Panc1 (cell line): Measurements from ENCODE around the gene TSPAN15. TPM values are rescaled to one million over a fixed set of nuclear protein-coding genes. Genes with fewer than 3 reads are reported as not detected.

Experiments
- ATAC-seq: fragments of 200-7000 bp; cut with Tn5 transposase; 2 replicates; pipeline ENCODE4 v1.9.1; 2020; ENCODE audit warnings: mild to moderate bottlenecking, moderate library complexity
- BruUV-seq: library from RNA; stranded (reverse); fragments of 400-500 nt; replicated peaks from 2 replicates; lab custom pipeline; 2021; lab: Mats Ljungman, UMichigan
- CTCF ChIA-PET: fragments of 300-600 bp; sonication (Branson Sonifier 250); formaldehyde crosslinking; loops from one replicate; lab custom pipeline; 2022; ENCODE audit warnings: antibody characterized with exemption; lab: Charles Lee
- POLR2A ChIA-PET: fragments of 300-600 bp; sonication (Branson Sonifier 250); formaldehyde crosslinking; loops from one replicate; lab custom pipeline; 2022; ENCODE audit warnings: antibody characterized with exemption; lab: Charles Lee
- DNase-seq: peaks from one replicate; pipeline ENCODE4 v3.0.0-alpha.2; 2010; ENCODE audit warnings: low read depth, low spot score
- H3K27ac ChIP-seq: 2 replicates; pipeline ENCODE4 v1.5.1; 2011; ENCODE audit warnings: mild to moderate bottlenecking, low read length, inconsistent platforms
- H3K27me3 ChIP-seq: fragments of 200-500 bp; sonication (Bioruptor generic); 2 replicates; pipeline ENCODE4 v1.6.0; 2014; ENCODE audit warnings: low read length, inconsistent platforms; ENCODE audit not compliant: control insufficient read depth, insufficient read depth
- H3K36me3 ChIP-seq: fragments of 200-500 bp; sonication (Bioruptor generic); 2 replicates; pipeline ENCODE4 v1.5.1; 2014; ENCODE audit warnings: inconsistent platforms, mild to moderate bottlenecking, low read length, moderate library complexity; ENCODE audit not compliant: control insufficient read depth, insufficient read depth
- H3K4me1 ChIP-seq: 2 replicates; pipeline ENCODE4 v1.5.1; 2011; ENCODE audit warnings: inconsistent platforms, mild to moderate bottlenecking, low read length, moderate library complexity; ENCODE audit not compliant: control insufficient read depth, insufficient read depth
- H3K4me3 ChIP-seq, 2 experiments: 2 replicates each; pipeline ENCODE4 v1.5.1; 2011 to 2012; ENCODE audit warnings: low read depth in 2 of 2, low read length in 2 of 2, mild to moderate bottlenecking in 2 of 2, inconsistent platforms in 1 of 2, moderate library complexity in 1 of 2
- H3K9me3 ChIP-seq: fragments of 200-500 bp; sonication (Bioruptor generic); 2 replicates; pipeline ENCODE4 v1.5.1; 2014; ENCODE audit warnings: low read depth, mild to moderate bottlenecking, inconsistent platforms, low read length, moderate library complexity; ENCODE audit not compliant: control insufficient read depth, insufficient read depth
- POLR2AphosphoS5 ChIP-seq: IDR thresholded peaks from 2 replicates; pipeline ENCODE4 v1.6.1; 2012; ENCODE audit warnings: mild to moderate bottlenecking, low read depth, low read length, moderate library complexity
- SIN3A ChIP-seq: IDR thresholded peaks from 2 replicates; pipeline ENCODE4 v1.6.1; 2012; ENCODE audit warnings: low read depth, mild to moderate bottlenecking, low read length, moderate library complexity, borderline replicate concordance; ENCODE audit not compliant: insufficient read depth
- TCF7L2 ChIP-seq: IDR thresholded peaks from 2 replicates; pipeline ENCODE4 v1.6.1; 2011; ENCODE audit warnings: mild to moderate bottlenecking, low read depth, low read length, inconsistent platforms
- in situ Hi-C: cut with HindIII; loops from 2 replicates; pipeline ENCODE4 v1.10.0; 2016; ENCODE audit warnings: low sequenced_read_pairs, low pct_unique_long_range_greater_than_20kb
- intact Hi-C: fragments of 100-400 bp; cut with micrococcal nuclease; formaldehyde crosslinking; loops from one replicate; pipeline ENCODE4 v1.10.0; 2022; ENCODE audit not compliant: unreplicated experiment
- total RNA-seq: library from RNA; stranded (reverse); gene quantifications from one replicate; pipeline ENCODE4 v1.2.1, GENCODE V29; 2021; ENCODE audit not compliant: unreplicated experiment
- TF ChIP-seq, protein P1 (sequence below), 2 experiments: IDR thresholded peaks; 2 replicates each; pipeline ENCODE4 v1.6.1; 2011 to 2012; ENCODE audit warnings: low read depth in 2 of 2, control low read depth in 1 of 2, low read length in 1 of 2, mild to moderate bottlenecking in 1 of 2, moderate library complexity in 1 of 2; ENCODE audit not compliant: insufficient read depth in 1 of 2
- TF ChIP-seq, protein P2 (sequence below): fragments of 450-650 bp; IDR thresholded peaks from 2 replicates; pipeline ENCODE4 v1.5.1; 2017; ENCODE audit warnings: mild to moderate bottlenecking

The TSPAN15 gene
- total RNA-seq, 1 experiment from 2014 or later, result 199 TPM

DNA sequence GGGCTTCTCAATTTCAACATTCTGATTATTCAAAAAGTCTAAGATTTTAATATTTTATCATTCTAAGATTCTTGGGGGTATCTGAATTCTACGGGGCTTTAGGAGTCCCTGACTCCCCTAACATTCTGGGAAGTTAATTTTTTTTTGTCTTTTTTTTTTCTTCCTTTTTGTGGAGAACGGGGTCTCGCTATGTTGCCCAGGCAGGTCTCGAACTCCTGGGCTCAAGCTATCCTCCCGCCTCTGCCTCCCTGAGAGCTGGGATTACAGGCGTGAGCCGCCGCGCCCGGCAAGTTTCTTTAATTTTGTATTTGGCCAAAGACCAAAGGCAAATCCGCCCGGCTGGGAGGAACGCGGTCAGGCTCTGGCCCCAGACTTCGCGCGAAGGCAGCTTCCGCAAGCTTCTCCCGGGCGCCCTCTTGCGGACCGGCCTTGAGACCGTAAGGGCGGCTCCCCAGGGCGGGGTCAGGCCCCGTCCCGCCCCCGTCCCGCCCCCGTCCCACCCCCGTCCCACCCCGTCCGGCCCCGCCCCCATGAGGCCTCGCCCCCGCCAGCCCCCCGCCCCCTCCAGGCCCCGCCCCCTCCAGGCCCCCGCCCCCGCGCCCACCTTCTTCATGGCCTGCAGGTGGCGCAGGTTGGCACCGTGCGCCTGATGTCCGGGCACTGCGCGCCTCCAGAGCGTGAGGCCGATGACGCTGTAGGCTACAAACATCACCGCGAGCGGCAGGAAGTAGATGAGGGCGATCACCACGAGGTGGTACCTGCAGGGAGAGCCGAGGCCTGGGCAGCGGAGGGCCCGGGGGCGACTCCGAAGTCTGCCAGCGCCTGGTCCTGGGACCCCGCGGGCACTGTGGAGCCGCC is 42.7 kb upstream of the TSPAN15 start:
- Histone ChIP-seq H3K36me3 (no peaks in the 10 kb centered on the region), H3K4me1 (peaks cover 17% of the 10 kb centered on the region; the same call in 1 of the 2 replicates), H3K9me3 (no peaks in the 10 kb centered on the region), H3K4me3 (peak overlapping the region; percentile 34 to 48), H3K27ac (peak overlapping the region; percentile 86), H3K27me3 (no peaks in the 10 kb centered on the region)
- TF ChIP-seq, protein P1, sequence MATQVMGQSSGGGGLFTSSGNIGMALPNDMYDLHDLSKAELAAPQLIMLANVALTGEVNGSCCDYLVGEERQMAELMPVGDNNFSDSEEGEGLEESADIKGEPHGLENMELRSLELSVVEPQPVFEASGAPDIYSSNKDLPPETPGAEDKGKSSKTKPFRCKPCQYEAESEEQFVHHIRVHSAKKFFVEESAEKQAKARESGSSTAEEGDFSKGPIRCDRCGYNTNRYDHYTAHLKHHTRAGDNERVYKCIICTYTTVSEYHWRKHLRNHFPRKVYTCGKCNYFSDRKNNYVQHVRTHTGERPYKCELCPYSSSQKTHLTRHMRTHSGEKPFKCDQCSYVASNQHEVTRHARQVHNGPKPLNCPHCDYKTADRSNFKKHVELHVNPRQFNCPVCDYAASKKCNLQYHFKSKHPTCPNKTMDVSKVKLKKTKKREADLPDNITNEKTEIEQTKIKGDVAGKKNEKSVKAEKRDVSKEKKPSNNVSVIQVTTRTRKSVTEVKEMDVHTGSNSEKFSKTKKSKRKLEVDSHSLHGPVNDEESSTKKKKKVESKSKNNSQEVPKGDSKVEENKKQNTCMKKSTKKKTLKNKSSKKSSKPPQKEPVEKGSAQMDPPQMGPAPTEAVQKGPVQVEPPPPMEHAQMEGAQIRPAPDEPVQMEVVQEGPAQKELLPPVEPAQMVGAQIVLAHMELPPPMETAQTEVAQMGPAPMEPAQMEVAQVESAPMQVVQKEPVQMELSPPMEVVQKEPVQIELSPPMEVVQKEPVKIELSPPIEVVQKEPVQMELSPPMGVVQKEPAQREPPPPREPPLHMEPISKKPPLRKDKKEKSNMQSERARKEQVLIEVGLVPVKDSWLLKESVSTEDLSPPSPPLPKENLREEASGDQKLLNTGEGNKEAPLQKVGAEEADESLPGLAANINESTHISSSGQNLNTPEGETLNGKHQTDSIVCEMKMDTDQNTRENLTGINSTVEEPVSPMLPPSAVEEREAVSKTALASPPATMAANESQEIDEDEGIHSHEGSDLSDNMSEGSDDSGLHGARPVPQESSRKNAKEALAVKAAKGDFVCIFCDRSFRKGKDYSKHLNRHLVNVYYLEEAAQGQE (IDR thresholded peaks at IDR 0.05; ENCODE audit: insufficient read depth in 1 of 2, low read depth in 2 of 2, low read length in 1 of 2), result no peak
- TF ChIP-seq POLR2AphosphoS5, result peak; percentile 67; the same call in 1 of the 2 replicates
- TF ChIP-seq TCF7L2, result 0 out of 2 replicates have a peak, but pooled peaks have one; percentile 26
- TF ChIP-seq, protein P2, sequence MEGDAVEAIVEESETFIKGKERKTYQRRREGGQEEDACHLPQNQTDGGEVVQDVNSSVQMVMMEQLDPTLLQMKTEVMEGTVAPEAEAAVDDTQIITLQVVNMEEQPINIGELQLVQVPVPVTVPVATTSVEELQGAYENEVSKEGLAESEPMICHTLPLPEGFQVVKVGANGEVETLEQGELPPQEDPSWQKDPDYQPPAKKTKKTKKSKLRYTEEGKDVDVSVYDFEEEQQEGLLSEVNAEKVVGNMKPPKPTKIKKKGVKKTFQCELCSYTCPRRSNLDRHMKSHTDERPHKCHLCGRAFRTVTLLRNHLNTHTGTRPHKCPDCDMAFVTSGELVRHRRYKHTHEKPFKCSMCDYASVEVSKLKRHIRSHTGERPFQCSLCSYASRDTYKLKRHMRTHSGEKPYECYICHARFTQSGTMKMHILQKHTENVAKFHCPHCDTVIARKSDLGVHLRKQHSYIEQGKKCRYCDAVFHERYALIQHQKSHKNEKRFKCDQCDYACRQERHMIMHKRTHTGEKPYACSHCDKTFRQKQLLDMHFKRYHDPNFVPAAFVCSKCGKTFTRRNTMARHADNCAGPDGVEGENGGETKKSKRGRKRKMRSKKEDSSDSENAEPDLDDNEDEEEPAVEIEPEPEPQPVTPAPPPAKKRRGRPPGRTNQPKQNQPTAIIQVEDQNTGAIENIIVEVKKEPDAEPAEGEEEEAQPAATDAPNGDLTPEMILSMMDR, result peak; percentile 93
- in situ Hi-C loops (no loop called here), intact Hi-C loops (loop anchor here (5.0 kb wide), 1 partner anchor 229 kb away; no protein-coding TSS in a partner anchor)
- BruUV-seq, result no TSS peak
- POLR2A ChIA-PET, result interaction anchor here (0.6 to 0.7 kb wide), 2 partner anchors 98 to 1870 kb away, joined by 3 to 4 read pairs; no protein-coding TSS in a partner anchor
- ATAC-seq, result peak; percentile 95
- no peak for DNase-seq
- CTCF ChIA-PET, result interaction anchor here (0.5 to 2.8 kb wide), 23 partner anchors 10 to 541 kb away, joined by 3 to 18 read pairs (median 4); no protein-coding TSS in a partner anchor

DNA sequence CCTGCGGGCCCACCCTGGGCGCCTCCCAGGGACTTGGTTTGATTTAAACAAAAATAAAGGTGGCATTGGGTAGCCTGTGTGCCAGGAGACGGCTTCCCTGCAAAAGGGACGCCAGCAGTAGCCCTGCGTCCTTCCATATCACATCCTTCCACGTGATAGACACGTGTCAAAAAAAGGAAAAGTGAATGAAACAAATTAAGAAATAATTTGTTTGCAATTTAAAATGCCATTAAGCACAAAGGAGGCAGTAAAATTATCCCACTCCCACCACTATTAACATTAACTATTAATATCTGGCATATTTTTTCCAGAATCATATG is 42.1 kb upstream of the TSPAN15 start:
- intact Hi-C loops (loop anchor here (5.0 kb wide), 1 partner anchor 228 kb away; no protein-coding TSS in a partner anchor), in situ Hi-C loops (no loop called here)
- ATAC-seq (no peak; the same call in 1 of the 2 replicates), DNase-seq (no peak)
- peaks cover 17% of the 10 kb centered on the region; the same call in 1 of the 2 replicates for H3K4me1 ChIP-seq
- no peaks in the 10 kb centered on the region for H3K9me3 ChIP-seq
- TF ChIP-seq, protein P2, result no peak
- TF ChIP-seq, protein P1 (IDR thresholded peaks at IDR 0.05; ENCODE audit: insufficient read depth in 1 of 2, low read depth in 2 of 2, low read length in 1 of 2), result no peak
- TF ChIP-seq SIN3A (no peak), TCF7L2 (no peak), POLR2AphosphoS5 (no peak)
- H3K4me3 ChIP-seq, result peak overlapping the region; percentile 34 to 48
- ChIA-PET CTCF (interaction anchor here (1.0 to 1.1 kb wide), 4 partner anchors 18 to 220 kb away, joined by 3 to 4 read pairs (median 4); no protein-coding TSS in a partner anchor), POLR2A (no interaction called here)
- no peaks in the 10 kb centered on the region for H3K36me3 ChIP-seq
- BruUV-seq, result no TSS peak
- no peaks in the 10 kb centered on the region for H3K27me3 ChIP-seq
- peak overlapping the region; percentile 86 for H3K27ac ChIP-seq
